CD14-positive monocyte (primary cell): ENCODE measurements around the gene B3GNT2. TPM values are rescaled to one million over a fixed set of nuclear protein-coding genes. Genes with fewer than 3 reads are reported as not detected.
A peak's percentile ranks its signal among the peaks of the same experiment; 100 is the strongest.

Experiments
- DNase-seq, 3 donors: peaks; one replicate each; pipeline ENCODE4 v3.0.0-alpha.2; 2011 to 2022
- H2AFZ ChIP-seq: 2 replicates; pipeline ENCODE4 v1.6.0; 2012; ENCODE audit warnings: mild to moderate bottlenecking, low read depth, low read length, inconsistent platforms; ENCODE audit not compliant: insufficient read depth, poor library complexity, severe bottlenecking
- H3K27ac ChIP-seq, 2 donors: 1 replicate in 1 of 2; 2 replicates in 1 of 2; pipeline ENCODE4 v1.5.1; 2012 to 2013; ENCODE audit warnings: low read length in 2 of 2, control low read depth in 1 of 2, inconsistent platforms in 1 of 2, low read depth in 1 of 2, mild to moderate bottlenecking in 1 of 2
- H3K27me3 ChIP-seq, 2 donors: one replicate each; pipeline versions ENCODE4 v1.6.0 to v1.6.1; 2011 to 2013; ENCODE audit warnings: low read length in 2 of 2; ENCODE audit not compliant: control insufficient read depth in 2 of 2, insufficient read depth in 2 of 2
- H3K36me3 ChIP-seq, 2 donors: replicated peaks in 1 of 2; 1 replicate in 1 of 2; 2 replicates in 1 of 2; pipeline versions ENCODE4 v1.5.1 to v1.6.1; 2012 to 2013; ENCODE audit warnings: low read length in 2 of 2, control low read depth in 1 of 2, inconsistent platforms in 1 of 2, mild to moderate bottlenecking in 1 of 2; ENCODE audit not compliant: insufficient read depth in 2 of 2, control insufficient read depth in 1 of 2
- H3K4me1 ChIP-seq, 2 donors: 1 replicate in 1 of 2; 2 replicates in 1 of 2; pipeline versions ENCODE4 v1.5.1 to v1.6.1; 2012 to 2013; ENCODE audit warnings: low read length in 2 of 2, control low read depth in 1 of 2, inconsistent platforms in 1 of 2, mild to moderate bottlenecking in 1 of 2, moderate library complexity in 1 of 2; ENCODE audit not compliant: insufficient read depth in 2 of 2, control insufficient read depth in 1 of 2
- H3K4me2 ChIP-seq: replicated peaks from 2 replicates; pipeline ENCODE3; 2012; ENCODE audit warnings: low read length, moderate library complexity, mild to moderate bottlenecking; ENCODE audit not compliant: poor library complexity, severe bottlenecking; ENCODE audit errors: extremely low read depth
- H3K4me3 ChIP-seq, 3 experiments: fragments of 200-600 bp in 1 of 3; sonication (generic) in 1 of 3; replicated peaks in 1 of 3; 1 replicate in 2 of 3; 2 replicates in 1 of 3; pipeline ENCODE4 v1.5.1; 2011 to 2013; ENCODE audit warnings: low read length in 3 of 3, mild to moderate bottlenecking in 3 of 3, control low read depth in 2 of 3, low read depth in 2 of 3, inconsistent platforms in 1 of 3, moderate library complexity in 1 of 3
- H3K79me2 ChIP-seq: 2 replicates; pipeline ENCODE4 v1.6.0; 2012; ENCODE audit warnings: mild to moderate bottlenecking, control low read depth, inconsistent platforms, low read length, moderate library complexity; ENCODE audit not compliant: insufficient read depth
- H3K9ac ChIP-seq: 2 replicates; pipeline ENCODE4 v1.6.0; 2017; ENCODE audit warnings: low read length, mild to moderate bottlenecking; ENCODE audit not compliant: insufficient read depth, poor library complexity, severe bottlenecking
- H3K9me3 ChIP-seq, 2 donors: replicated peaks in 1 of 2; 1 replicate in 1 of 2; 2 replicates in 1 of 2; pipeline versions ENCODE4 v1.5.1 to v1.6.1; 2012 to 2013; ENCODE audit warnings: low read length in 2 of 2, control low read depth in 1 of 2; ENCODE audit not compliant: control insufficient read depth in 1 of 2, insufficient read depth in 1 of 2
- H4K20me1 ChIP-seq: 2 replicates; pipeline ENCODE4 v1.6.0; 2012; ENCODE audit warnings: mild to moderate bottlenecking, low read length, control low read depth, moderate library complexity; ENCODE audit not compliant: insufficient read depth
- H3K27ac Mint-ChIP-seq, 7 donors: one replicate each; pipeline ENCODE4 v1.8.0; 2020; ENCODE audit warnings: mild to moderate bottlenecking in 7 of 7, mixed read lengths in 7 of 7, moderate library complexity in 6 of 7, inconsistent platforms in 2 of 7
- H3K27me3 Mint-ChIP-seq, 3 donors: one replicate each; pipeline ENCODE4 v1.8.0; 2021 to 2022; ENCODE audit warnings: low read depth in 3 of 3, mild to moderate bottlenecking in 3 of 3, mixed read lengths in 3 of 3, moderate library complexity in 3 of 3, inconsistent platforms in 1 of 3
- H3K36me3 Mint-ChIP-seq, 2 donors: one replicate each; pipeline ENCODE4 v1.8.0; 2020; ENCODE audit warnings: mixed read lengths in 2 of 2, inconsistent platforms in 1 of 2, mild to moderate bottlenecking in 1 of 2
- H3K4me1 Mint-ChIP-seq: one replicate; pipeline ENCODE4 v1.8.0; 2020; ENCODE audit warnings: mild to moderate bottlenecking, mixed read lengths
- H3K4me3 Mint-ChIP-seq, 2 donors: one replicate each; pipeline ENCODE4 v1.8.0; 2020; ENCODE audit warnings: mild to moderate bottlenecking in 2 of 2, mixed read lengths in 2 of 2, moderate library complexity in 1 of 2
- H3K9me3 Mint-ChIP-seq, 7 donors: one replicate each; pipeline ENCODE4 v1.8.0; 2020 to 2022; ENCODE audit warnings: mixed read lengths in 7 of 7, mild to moderate bottlenecking in 6 of 7, moderate library complexity in 6 of 7, inconsistent platforms in 2 of 7
- CTCF ChIP-seq: fragments of 200-600 bp; IDR thresholded peaks from one replicate; pipeline ENCODE4 v1.8.0; 2022; ENCODE audit warnings: antibody characterized with exemption, mild to moderate bottlenecking
- WGBS: methylation state at CpG from one replicate; pipeline ENCODE4 v1.1.5; 2013; ENCODE audit warnings: missing lambda C conversion rate; ENCODE audit not compliant: insufficient coverage; 5-methylcytosine and 5-hydroxymethylcytosine counted together
- intact Hi-C, 2 donors: fragments of 100-400 bp; cut with micrococcal nuclease; formaldehyde crosslinking; loops; one replicate each; pipeline versions ENCODE4 v1.15.0 to v1.15.1; 2023
- polyA plus RNA-seq, 3 donors: library from polyadenylated mRNA; depleted of rRNA in 1 of 3; unstranded in 2 of 3; stranded (reverse) in 1 of 3; fragments of 300-500 nt in 2 of 3; fragments of >200 nt in 1 of 3; fragmentation: Illumina TruSeq in 2 of 3; gene quantifications; 1 replicate in 2 of 3; 2 replicates in 1 of 3; pipeline ENCODE4 v1.2.3, GENCODE V29; 2012 to 2021

B3GNT2 gene
- polyA plus RNA-seq, 3 donors = 15.9 to 34.7 (median 18.5) TPM

GRCh38 chr2:62203459-62203858 is 7.5 kb downstream of the B3GNT2 start:
- peak overlapping the region in 1 of 2 donors; percentile 68 for H3K27ac ChIP-seq
- no peak overlapping the region for H3K9ac ChIP-seq
- peaks cover 0 to 11% of the 10 kb centered on the region in 2 donors for H3K36me3 ChIP-seq
- intact Hi-C loops = no loop called here
- H3K27me3 Mint-ChIP-seq = no peaks in the 10 kb centered on the region
- no peak overlapping the region for H3K4me3 Mint-ChIP-seq
- 100% methylated on average over 1 of the region's 1 CpG for WGBS
- DNase-seq = no peak
- H3K9me3 ChIP-seq = no peaks in the 10 kb centered on the region
- H3K9me3 Mint-ChIP-seq = no peaks in the 10 kb centered on the region
- H4K20me1 ChIP-seq = peaks cover 100% of the 10 kb centered on the region
- H3K36me3 Mint-ChIP-seq = peaks cover 7 to 12% of the 10 kb centered on the region in 2 donors
- TF ChIP-seq CTCF = no peak
- peak overlapping the region in 3 of 7 donors; percentile 33 to 80 (median 67) for H3K27ac Mint-ChIP-seq
- peaks cover 91% of the 10 kb centered on the region for H3K4me1 Mint-ChIP-seq
- H2AFZ ChIP-seq = no peak overlapping the region
- peaks cover 56 to 74% of the 10 kb centered on the region in 2 donors for H3K4me1 ChIP-seq
- no peak overlapping the region for H3K4me2 ChIP-seq
- H3K79me2 ChIP-seq = peaks cover 100% of the 10 kb centered on the region
- no peak overlapping the region for H3K4me3 ChIP-seq
- no peaks in the 10 kb centered on the region for H3K27me3 ChIP-seq

GRCh38 chr2:62204998-62205496 is 9.1 kb downstream of the B3GNT2 start:
- WGBS = 56% methylated on average over 3 of the region's 14 CpGs
- peaks cover 100% of the 10 kb centered on the region for H4K20me1 ChIP-seq
- TF ChIP-seq CTCF = no peak
- Mint-ChIP-seq H3K4me3 (no peak overlapping the region), H3K4me1 (peaks cover 78% of the 10 kb centered on the region), H3K27ac (peak overlapping the region in 6 of 7 donors; percentile 51 to 85 (median 57)), H3K9me3 (no peaks in the 10 kb centered on the region), H3K27me3 (no peaks in the 10 kb centered on the region), H3K36me3 (peaks cover 10 to 19% of the 10 kb centered on the region in 2 donors)
- H3K9ac ChIP-seq = no peak overlapping the region
- no peak overlapping the region for H3K4me2 ChIP-seq
- H3K4me1 ChIP-seq = peaks cover 42 to 58% of the 10 kb centered on the region in 2 donors
- intact Hi-C loops = no loop called here
- no peaks in the 10 kb centered on the region for H3K27me3 ChIP-seq
- no peak overlapping the region for H2AFZ ChIP-seq
- peaks cover 100% of the 10 kb centered on the region for H3K79me2 ChIP-seq
- H3K9me3 ChIP-seq = no peaks in the 10 kb centered on the region
- peak overlapping the region in 1 of 2 donors; percentile 59 for H3K27ac ChIP-seq
- DNase-seq = no peak
- H3K4me3 ChIP-seq = no peak overlapping the region
- peaks cover 0 to 17% of the 10 kb centered on the region in 2 donors for H3K36me3 ChIP-seq
